Right lobe of liver (tissue), 6 donors: ENCODE results near the gene ZNF425. TPM values are rescaled to one million over a fixed set of nuclear protein-coding genes. Genes with fewer than 3 reads are reported as not detected.

Experiments
- ATAC-seq, 4 donors: fragments of 200-7000 bp; cut with Tn5 transposase; one replicate each; pipeline ENCODE4 v1.9.1; 2020; ENCODE audit warnings: mild to moderate bottlenecking in 4 of 4, moderate library complexity in 4 of 4
- DNase-seq, 3 donors: peaks; one replicate each; pipeline ENCODE4 v3.0.0-alpha.2; 2020
- H3K27ac ChIP-seq, 3 donors: fragments of 200-600 bp; one replicate each; pipeline ENCODE4 v1.8.0; 2022
- H3K27me3 ChIP-seq, 2 donors: fragments of 200-600 bp; one replicate each; pipeline ENCODE4 v1.8.0; 2022
- H3K36me3 ChIP-seq, 4 donors: fragments of 200-600 bp; sonication (generic) in 1 of 4; one replicate each; pipeline versions ENCODE4 v1.5.1 to v1.8.0; 2017 to 2022; ENCODE audit warnings: control low read depth in 1 of 4
- H3K4me1 ChIP-seq, 4 donors: fragments of 200-600 bp; sonication (generic) in 1 of 4; one replicate each; pipeline versions ENCODE4 v1.5.1 to v1.8.0; 2017 to 2022; ENCODE audit warnings: control low read depth in 1 of 4
- H3K4me3 ChIP-seq, 3 donors: fragments of 200-600 bp; one replicate each; pipeline ENCODE4 v1.8.0; 2022
- H3K9me3 ChIP-seq, 4 donors: fragments of 200-600 bp; sonication (generic) in 1 of 4; one replicate each; pipeline versions ENCODE4 v1.5.1 to v1.8.0; 2017 to 2022; ENCODE audit warnings: control low read depth in 1 of 4
- CTCF ChIP-seq, 4 donors: fragments of 200-600 bp in 3 of 4; fragments of 450-650 bp in 1 of 4; IDR thresholded peaks; one replicate each; pipeline versions ENCODE4 v1.5.1 to v1.8.0; 2016 to 2022; ENCODE audit warnings: antibody characterized with exemption in 4 of 4, mild to moderate bottlenecking in 2 of 4
- POLR2A ChIP-seq: fragments of 450-650 bp; IDR thresholded peaks from one replicate; pipeline ENCODE4 v1.6.1; 2017; ENCODE audit warnings: antibody characterized with exemption, mild to moderate bottlenecking
- WGBS: methylation state at CpG from one replicate; pipeline ENCODE4 v1.1.6; 2018; ENCODE audit warnings: low coverage, low lambda C conversion rate; ENCODE audit not compliant: insufficient coverage; ENCODE audit errors: missing lambda C conversion rate; 5-methylcytosine and 5-hydroxymethylcytosine counted together
- intact Hi-C, 2 donors: fragments of 100-400 bp; cut with DNase I; formaldehyde crosslinking; loops; one replicate each; pipeline versions ENCODE4 v1.11.2 to v1.14.1; 2022
- total RNA-seq, 6 experiments: library from RNA; depleted of rRNA in 2 of 6; stranded (reverse); fragments of >200 nt in 2 of 6; fragmentation: NEBNext Ultra II Directional in 3 of 6; extraction: Animal tissue kit (Norgen Biotek cat#: 25700) in 3 of 6; gene quantifications; one replicate each; pipeline versions ENCODE4 v1.1.0 to v1.2.4, GENCODE V29; 2016 to 2023
- donor health status: DM: no; HTN: yes; CAD: no.
- donor health status: DM: no; HTN: no; CAD: no.
- donor health status: DM: no; HTN: no; CAD: no.
- donor health status: DM: no; HTN: yes; CAD: no.
- donor health status: DM: no; HTN: yes; CAD: no.

ZNF425 gene
- total RNA-seq, 6 experiments from 2014 or later, result 0.06 to 1.4 (median 0.44) TPM

GRCh38 chr7:149166630-149167352 is 40.7 kb upstream of the ZNF425 start:
- H3K27me3 ChIP-seq, result no peaks in the 10 kb centered on the region
- H3K4me1 ChIP-seq, result no peaks in the 10 kb centered on the region
- TF ChIP-seq CTCF (IDR thresholded peaks at IDR 0.05), result no peak
- no peak for TF ChIP-seq POLR2A
- DNase-seq (no peak), ATAC-seq (no peak)
- intact Hi-C loops, result no loop called here
- H3K9me3 ChIP-seq, result no peaks in the 10 kb centered on the region
- no peak overlapping the region for H3K4me3 ChIP-seq
- peaks cover 0 to 63% (median 21%) of the 10 kb centered on the region in 4 donors for H3K36me3 ChIP-seq
- H3K27ac ChIP-seq, result no peak overlapping the region

GRCh38 chr7:149166142-149166541 is 40.0 kb upstream of the ZNF425 start:
- Histone ChIP-seq H3K4me3 (no peak overlapping the region), H3K36me3 (peaks cover 0 to 62% (median 21%) of the 10 kb centered on the region in 4 donors), H3K27me3 (no peaks in the 10 kb centered on the region), H3K9me3 (no peaks in the 10 kb centered on the region), H3K4me1 (no peaks in the 10 kb centered on the region), H3K27ac (no peak overlapping the region)
- DNase-seq (no peak), ATAC-seq (no peak)
- no peak for TF ChIP-seq CTCF (IDR thresholded peaks at IDR 0.05)
- no peak for TF ChIP-seq POLR2A
- WGBS, result 60% methylated on average over 1 of the region's 1 CpG
- intact Hi-C loops, result no loop called here

- intact Hi-C loops, result no loop called here
- H3K4me3 ChIP-seq, result no peak overlapping the region
- no peaks in the 10 kb centered on the region for H3K27me3 ChIP-seq
- H3K9me3 ChIP-seq, result no peaks in the 10 kb centered on the region
- WGBS, result 63% methylated on average over 5 of the region's 5 CpGs
- peaks cover 0 to 23% (median 7%) of the 10 kb centered on the region in 4 donors for H3K36me3 ChIP-seq
- DNase-seq (no peak), ATAC-seq (no peak)
- no peak for TF ChIP-seq POLR2A
- TF ChIP-seq CTCF (IDR thresholded peaks at IDR 0.05), result no peak
- no peaks in the 10 kb centered on the region for H3K4me1 ChIP-seq
- no peak overlapping the region for H3K27ac ChIP-seq
Measured at GRCh38 chr7:149161241-149161848, 35.2 kb upstream of the ZNF425 start.

GRCh38 chr7:149156898-149157297 is 30.8 kb upstream of the ZNF425 start:
- TF ChIP-seq CTCF (IDR thresholded peaks at IDR 0.05) (no peak), POLR2A (no peak)
- Histone ChIP-seq H3K27ac (no peak overlapping the region), H3K4me1 (no peaks in the 10 kb centered on the region), H3K27me3 (no peaks in the 10 kb centered on the region), H3K9me3 (no peaks in the 10 kb centered on the region), H3K4me3 (no peak overlapping the region), H3K36me3 (peaks cover 0 to 21% (median 8%) of the 10 kb centered on the region in 4 donors)
- no peak for DNase-seq
- WGBS, result 91% methylated on average over 4 of the region's 6 CpGs
- no peak for ATAC-seq
- intact Hi-C loops, result no loop called here
